NCI-H1436 (cell line): ENCODE results near the gene FBXO48.
A peak's percentile ranks its signal among the peaks of the same experiment; 100 is the strongest.
"Not testable (repeated sequence)": the region's sequence is repeated elsewhere in the genome, so short reads cannot be mapped to it uniquely, and the experiment has no call there.

ENCODE experiments used
- DNase-seq: peaks from one replicate; lab custom pipeline; 2025; lab: John Stamatoyannopoulos, UW

The FBXO48 gene

GRCh38 chr2:68471385-68471784 lies 4.3 kb upstream of the FBXO48 start:
- no peak for DNase-seq

GRCh38 chr2:68469935-68470334 lies 2.8 kb upstream of the FBXO48 start:
- no peak for DNase-seq

- DNase-seq, result no peak
These were observed 1.7 kb upstream of the FBXO48 start for GRCh38 chr2:68468801-68469200.

GRCh38 chr2:68466778-68467076 lies 367 bp downstream of the FBXO48 start:
- no peak for DNase-seq

GRCh38 chr2:68466361-68466777 lies 725 bp downstream of the FBXO48 start:
- no peak for DNase-seq

GRCh38 chr2:68465081-68465916 lies 1.8 kb downstream of the FBXO48 start:
- DNase-seq, result no peak

GRCh38 chr2:68464651-68465050 lies 2.4 kb downstream of the FBXO48 start:
- no peak for DNase-seq

GRCh38 chr2:68463287-68463877 lies 3.7 kb downstream of the FBXO48 start:
- peak; percentile 23 for DNase-seq

- DNase-seq, result no peak
These were observed 8.1 kb downstream of the FBXO48 start for GRCh38 chr2:68458981-68459380.

GRCh38 chr2:68456198-68456597 lies 10.9 kb downstream of the FBXO48 start:
- DNase-seq, result no peak

- no peak for DNase-seq
These were observed 12.4 kb downstream of the FBXO48 start for GRCh38 chr2:68454719-68455118.

GRCh38 chr2:68453761-68454360 lies 13.2 kb downstream of the FBXO48 start:
- DNase-seq, result no peak

- peak; percentile 7 for DNase-seq
These were observed 14.8 kb downstream of the FBXO48 start for GRCh38 chr2:68452158-68452900.

- DNase-seq, result no peak
These were observed 18.1 kb downstream of the FBXO48 start for GRCh38 chr2:68448671-68449653.

- DNase-seq, result no peak
These were observed 20.0 kb downstream of the FBXO48 start for GRCh38 chr2:68447118-68447517.

- not testable (repeated sequence) for DNase-seq
These were observed 20.7 kb downstream of the FBXO48 start for GRCh38 chr2:68446425-68446824.

GRCh38 chr2:68441994-68442322 lies 25.1 kb downstream of the FBXO48 start:
- DNase-seq, result no peak

- DNase-seq, result peak; percentile 87
These were observed 25.7 kb downstream of the FBXO48 start for GRCh38 chr2:68441179-68441993.

GRCh38 chr2:68438455-68439303 lies 28.4 kb downstream of the FBXO48 start:
- no peak for DNase-seq

GRCh38 chr2:68436270-68436669 lies 30.8 kb downstream of the FBXO48 start:
- DNase-seq, result no peak
